CD14-positive monocyte (primary cell): ENCODE results near the gene SNAP47. TPM values are rescaled to one million over a fixed set of nuclear protein-coding genes. Genes with fewer than 3 reads are reported as not detected.

ENCODE experiments used
- DNase-seq, 3 donors: peaks; one replicate each; pipeline ENCODE4 v3.0.0-alpha.2; 2011 to 2022
- H2AFZ ChIP-seq: 2 replicates; pipeline ENCODE4 v1.6.0; 2012; ENCODE audit warnings: mild to moderate bottlenecking, low read depth, low read length, inconsistent platforms; ENCODE audit not compliant: insufficient read depth, poor library complexity, severe bottlenecking
- H3K27ac ChIP-seq, 2 donors: 1 replicate in 1 of 2; 2 replicates in 1 of 2; pipeline ENCODE4 v1.5.1; 2012 to 2013; ENCODE audit warnings: low read length in 2 of 2, control low read depth in 1 of 2, inconsistent platforms in 1 of 2, low read depth in 1 of 2, mild to moderate bottlenecking in 1 of 2
- H3K27me3 ChIP-seq, 2 donors: one replicate each; pipeline versions ENCODE4 v1.6.0 to v1.6.1; 2011 to 2013; ENCODE audit warnings: low read length in 2 of 2; ENCODE audit not compliant: control insufficient read depth in 2 of 2, insufficient read depth in 2 of 2
- H3K36me3 ChIP-seq, 2 donors: replicated peaks in 1 of 2; 1 replicate in 1 of 2; 2 replicates in 1 of 2; pipeline versions ENCODE4 v1.5.1 to v1.6.1; 2012 to 2013; ENCODE audit warnings: low read length in 2 of 2, control low read depth in 1 of 2, inconsistent platforms in 1 of 2, mild to moderate bottlenecking in 1 of 2; ENCODE audit not compliant: insufficient read depth in 2 of 2, control insufficient read depth in 1 of 2
- H3K4me1 ChIP-seq, 2 donors: 1 replicate in 1 of 2; 2 replicates in 1 of 2; pipeline versions ENCODE4 v1.5.1 to v1.6.1; 2012 to 2013; ENCODE audit warnings: low read length in 2 of 2, control low read depth in 1 of 2, inconsistent platforms in 1 of 2, mild to moderate bottlenecking in 1 of 2, moderate library complexity in 1 of 2; ENCODE audit not compliant: insufficient read depth in 2 of 2, control insufficient read depth in 1 of 2
- H3K4me2 ChIP-seq: replicated peaks from 2 replicates; pipeline ENCODE3; 2012; ENCODE audit warnings: low read length, moderate library complexity, mild to moderate bottlenecking; ENCODE audit not compliant: poor library complexity, severe bottlenecking; ENCODE audit errors: extremely low read depth
- H3K4me3 ChIP-seq, 3 experiments: fragments of 200-600 bp in 1 of 3; sonication (generic) in 1 of 3; replicated peaks in 1 of 3; 1 replicate in 2 of 3; 2 replicates in 1 of 3; pipeline ENCODE4 v1.5.1; 2011 to 2013; ENCODE audit warnings: low read length in 3 of 3, mild to moderate bottlenecking in 3 of 3, control low read depth in 2 of 3, low read depth in 2 of 3, inconsistent platforms in 1 of 3, moderate library complexity in 1 of 3
- H3K79me2 ChIP-seq: 2 replicates; pipeline ENCODE4 v1.6.0; 2012; ENCODE audit warnings: mild to moderate bottlenecking, control low read depth, inconsistent platforms, low read length, moderate library complexity; ENCODE audit not compliant: insufficient read depth
- H3K9ac ChIP-seq: 2 replicates; pipeline ENCODE4 v1.6.0; 2017; ENCODE audit warnings: low read length, mild to moderate bottlenecking; ENCODE audit not compliant: insufficient read depth, poor library complexity, severe bottlenecking
- H3K9me3 ChIP-seq, 2 donors: replicated peaks in 1 of 2; 1 replicate in 1 of 2; 2 replicates in 1 of 2; pipeline versions ENCODE4 v1.5.1 to v1.6.1; 2012 to 2013; ENCODE audit warnings: low read length in 2 of 2, control low read depth in 1 of 2; ENCODE audit not compliant: control insufficient read depth in 1 of 2, insufficient read depth in 1 of 2
- H4K20me1 ChIP-seq: 2 replicates; pipeline ENCODE4 v1.6.0; 2012; ENCODE audit warnings: mild to moderate bottlenecking, low read length, control low read depth, moderate library complexity; ENCODE audit not compliant: insufficient read depth
- H3K27ac Mint-ChIP-seq, 7 donors: one replicate each; pipeline ENCODE4 v1.8.0; 2020; ENCODE audit warnings: mild to moderate bottlenecking in 7 of 7, mixed read lengths in 7 of 7, moderate library complexity in 6 of 7, inconsistent platforms in 2 of 7
- H3K27me3 Mint-ChIP-seq, 3 donors: one replicate each; pipeline ENCODE4 v1.8.0; 2021 to 2022; ENCODE audit warnings: low read depth in 3 of 3, mild to moderate bottlenecking in 3 of 3, mixed read lengths in 3 of 3, moderate library complexity in 3 of 3, inconsistent platforms in 1 of 3
- H3K36me3 Mint-ChIP-seq, 2 donors: one replicate each; pipeline ENCODE4 v1.8.0; 2020; ENCODE audit warnings: mixed read lengths in 2 of 2, inconsistent platforms in 1 of 2, mild to moderate bottlenecking in 1 of 2
- H3K4me1 Mint-ChIP-seq: one replicate; pipeline ENCODE4 v1.8.0; 2020; ENCODE audit warnings: mild to moderate bottlenecking, mixed read lengths
- H3K4me3 Mint-ChIP-seq, 2 donors: one replicate each; pipeline ENCODE4 v1.8.0; 2020; ENCODE audit warnings: mild to moderate bottlenecking in 2 of 2, mixed read lengths in 2 of 2, moderate library complexity in 1 of 2
- H3K9me3 Mint-ChIP-seq, 7 donors: one replicate each; pipeline ENCODE4 v1.8.0; 2020 to 2022; ENCODE audit warnings: mixed read lengths in 7 of 7, mild to moderate bottlenecking in 6 of 7, moderate library complexity in 6 of 7, inconsistent platforms in 2 of 7
- WGBS: methylation state at CpG from one replicate; pipeline ENCODE4 v1.1.5; 2013; ENCODE audit warnings: missing lambda C conversion rate; ENCODE audit not compliant: insufficient coverage; 5-methylcytosine and 5-hydroxymethylcytosine counted together
- intact Hi-C, 2 donors: fragments of 100-400 bp; cut with micrococcal nuclease; formaldehyde crosslinking; loops; one replicate each; pipeline versions ENCODE4 v1.15.0 to v1.15.1; 2023
- polyA plus RNA-seq, 3 donors: library from polyadenylated mRNA; depleted of rRNA in 1 of 3; unstranded in 2 of 3; stranded (reverse) in 1 of 3; fragments of 300-500 nt in 2 of 3; fragments of >200 nt in 1 of 3; fragmentation: Illumina TruSeq in 2 of 3; gene quantifications; 1 replicate in 2 of 3; 2 replicates in 1 of 3; pipeline ENCODE4 v1.2.3, GENCODE V29; 2012 to 2021
- TF ChIP-seq, protein P1 (sequence below): fragments of 200-600 bp; IDR thresholded peaks from one replicate; pipeline ENCODE4 v1.8.0; 2022; ENCODE audit warnings: antibody characterized with exemption, mild to moderate bottlenecking

The SNAP47 gene
- polyA plus RNA-seq, 3 donors: 15.4 to 25.0 (median 20.5) TPM

DNA sequence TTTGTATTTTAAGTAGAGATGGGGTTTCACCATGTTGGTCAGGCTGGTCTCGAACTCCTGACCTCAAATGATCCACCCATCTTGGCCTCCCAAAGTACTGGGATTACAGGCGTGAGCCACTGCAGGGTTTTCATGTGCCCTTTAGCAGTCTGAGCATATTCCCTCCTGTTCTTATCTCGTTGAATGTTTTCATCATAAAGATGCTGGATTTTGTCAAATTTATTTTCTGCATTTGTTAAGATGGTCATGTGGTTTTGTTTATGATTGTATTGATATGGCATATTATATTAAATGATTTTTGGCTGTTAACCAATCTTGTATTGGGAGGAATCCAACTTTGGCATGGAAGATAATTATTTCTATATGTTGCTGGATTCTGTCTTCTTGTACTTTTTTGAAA lies 8.9 kb upstream of the SNAP47 start:
- H3K36me3 Mint-ChIP-seq: peaks cover 0 to 1% of the 10 kb centered on the region in 2 donors
- peaks cover 23 to 43% (median 35%) of the 10 kb centered on the region in 3 donors for H3K27me3 Mint-ChIP-seq
- Histone ChIP-seq H3K27ac (no peak overlapping the region), H3K9me3 (peaks cover 15 to 17% of the 10 kb centered on the region in 2 donors), H3K4me3 (no peak overlapping the region), H3K9ac (no peak overlapping the region), H3K4me2 (no peak overlapping the region), H3K36me3 (peaks cover 0 to under 1% of the 10 kb centered on the region in 2 donors), H3K4me1 (peaks cover 10 to 13% of the 10 kb centered on the region in 2 donors), H2AFZ (no peak overlapping the region), H3K27me3 (peaks cover 2 to 28% of the 10 kb centered on the region in 2 donors), H4K20me1 (peaks cover 2% of the 10 kb centered on the region), H3K79me2 (no peaks in the 10 kb centered on the region)
- WGBS: no CpG with 5 or more reads among the region's 3 CpGs
- H3K9me3 Mint-ChIP-seq: peaks cover 21 to 37% (median 25%) of the 10 kb centered on the region in 7 donors
- H3K27ac Mint-ChIP-seq: no peak overlapping the region
- intact Hi-C loops: no loop called here
- H3K4me3 Mint-ChIP-seq: no peak overlapping the region
- H3K4me1 Mint-ChIP-seq: peaks cover 16% of the 10 kb centered on the region
- DNase-seq: no peak
- TF ChIP-seq, protein P1, sequence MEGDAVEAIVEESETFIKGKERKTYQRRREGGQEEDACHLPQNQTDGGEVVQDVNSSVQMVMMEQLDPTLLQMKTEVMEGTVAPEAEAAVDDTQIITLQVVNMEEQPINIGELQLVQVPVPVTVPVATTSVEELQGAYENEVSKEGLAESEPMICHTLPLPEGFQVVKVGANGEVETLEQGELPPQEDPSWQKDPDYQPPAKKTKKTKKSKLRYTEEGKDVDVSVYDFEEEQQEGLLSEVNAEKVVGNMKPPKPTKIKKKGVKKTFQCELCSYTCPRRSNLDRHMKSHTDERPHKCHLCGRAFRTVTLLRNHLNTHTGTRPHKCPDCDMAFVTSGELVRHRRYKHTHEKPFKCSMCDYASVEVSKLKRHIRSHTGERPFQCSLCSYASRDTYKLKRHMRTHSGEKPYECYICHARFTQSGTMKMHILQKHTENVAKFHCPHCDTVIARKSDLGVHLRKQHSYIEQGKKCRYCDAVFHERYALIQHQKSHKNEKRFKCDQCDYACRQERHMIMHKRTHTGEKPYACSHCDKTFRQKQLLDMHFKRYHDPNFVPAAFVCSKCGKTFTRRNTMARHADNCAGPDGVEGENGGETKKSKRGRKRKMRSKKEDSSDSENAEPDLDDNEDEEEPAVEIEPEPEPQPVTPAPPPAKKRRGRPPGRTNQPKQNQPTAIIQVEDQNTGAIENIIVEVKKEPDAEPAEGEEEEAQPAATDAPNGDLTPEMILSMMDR: no peak

DNA sequence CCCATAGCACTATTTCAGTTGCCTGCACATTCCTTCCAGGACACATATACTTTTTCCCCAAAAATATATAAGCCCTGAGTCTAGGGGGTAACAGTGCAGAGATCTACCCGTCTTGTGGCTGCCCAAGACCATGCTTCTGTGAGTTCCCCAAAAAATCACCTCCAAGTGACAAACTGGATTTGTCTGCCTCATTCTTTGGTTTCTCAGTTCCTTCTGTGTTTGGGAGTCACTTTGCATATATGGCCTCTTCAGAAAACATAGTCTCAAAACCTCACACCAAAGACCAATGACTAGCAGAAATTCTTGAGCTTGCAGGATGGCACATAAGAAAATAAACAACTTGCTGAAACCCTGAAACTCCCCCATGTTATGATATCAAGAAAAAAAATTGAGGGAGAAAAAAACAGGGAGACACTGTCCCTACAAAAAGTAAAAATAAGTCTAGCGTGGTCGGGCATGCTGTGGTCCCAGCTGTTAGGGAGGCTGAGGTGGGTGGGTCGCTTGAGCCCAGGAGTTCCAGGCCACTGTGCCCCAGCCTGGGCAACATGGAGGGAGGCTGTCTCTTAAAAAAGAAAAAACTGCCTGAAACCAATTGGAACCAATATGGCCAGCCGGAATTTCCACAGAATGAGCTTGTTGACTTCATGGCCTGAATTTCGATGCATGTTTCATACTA lies 8.2 kb upstream of the SNAP47 start:
- Mint-ChIP-seq H3K27me3 (peaks cover 23 to 43% (median 35%) of the 10 kb centered on the region in 3 donors), H3K9me3 (peaks cover 14 to 30% (median 20%) of the 10 kb centered on the region in 7 donors), H3K4me3 (peak overlapping the region in 1 of 2 donors; percentile 82), H3K4me1 (peaks cover 16% of the 10 kb centered on the region), H3K36me3 (peaks cover 1 to 4% of the 10 kb centered on the region in 2 donors), H3K27ac (no peak overlapping the region)
- H4K20me1 ChIP-seq: peaks cover 2% of the 10 kb centered on the region
- H3K27ac ChIP-seq: no peak overlapping the region
- H2AFZ ChIP-seq: no peak overlapping the region
- H3K9me3 ChIP-seq: peaks cover 9% of the 10 kb centered on the region in 2 donors
- H3K4me3 ChIP-seq: no peak overlapping the region
- WGBS: 85% methylated on average over 6 of the region's 6 CpGs
- H3K9ac ChIP-seq: no peak overlapping the region
- no peak overlapping the region for H3K4me2 ChIP-seq
- H3K4me1 ChIP-seq: peaks cover 10 to 13% of the 10 kb centered on the region in 2 donors
- peaks cover 2 to 28% of the 10 kb centered on the region in 2 donors for H3K27me3 ChIP-seq
- TF ChIP-seq, protein P1: no peak
- intact Hi-C loops: no loop called here
- DNase-seq: no peak
- H3K36me3 ChIP-seq: peaks cover 1 to 8% of the 10 kb centered on the region in 2 donors
- no peaks in the 10 kb centered on the region for H3K79me2 ChIP-seq
